ENCODE measurements around the gene TJP1. TPM values are rescaled to one million over a fixed set of nuclear protein-coding genes. Genes with fewer than 3 reads are reported as not detected.

TJP1 gene
- total and polyA plus RNA-seq, 2 of the 8 experiments (the other 6 are each of a cell fraction or from before 2014, with no cell fraction given): 46.3 to 138 TPM

- Histone ChIP-seq H3K36me3 (ENCODE audit: control insufficient read depth in 2 of 4, insufficient read depth in 4 of 4, low read length in 3 of 4) (no peaks in the 10 kb centered on the region), H4K8ac (ENCODE audit: extremely low read depth, insufficient read depth, low read length) (no peak overlapping the region), H4K20me1 (replicated peaks in 1 of 2; ENCODE audit: control insufficient read depth in 1 of 2, insufficient read depth in 2 of 2, low read length in 2 of 2) (no peaks in the 10 kb centered on the region), H3K23me2 (ENCODE audit: low read depth, low read length) (no peaks in the 10 kb centered on the region), H3K4me1 (replicated peaks in 1 of 4; ENCODE audit: control insufficient read depth in 3 of 4, insufficient read depth in 4 of 4, low read length in 3 of 4) (no peaks in the 10 kb centered on the region), H3K23ac (ENCODE audit: insufficient read length) (no peak overlapping the region), H2BK120ac (replicated peaks; ENCODE audit: low read depth, low read length) (no peak overlapping the region), H4K5ac (ENCODE audit: insufficient read length, low read depth, low read length) (no peak overlapping the region), H3K27ac (ENCODE audit: low read depth, low read length) (no peak overlapping the region), H3K4ac (replicated peaks; ENCODE audit: insufficient read length, low read depth, low read length) (no peak overlapping the region), H2AK5ac (ENCODE audit: low read depth, low read length) (no peak overlapping the region), H2BK5ac (ENCODE audit: low read depth, low read length) (no peak overlapping the region), H4K91ac (replicated peaks; ENCODE audit: insufficient read length, low read length) (no peak overlapping the region), H3K4me3 (ENCODE audit: extremely low read depth in 1 of 4, insufficient read depth in 2 of 4, low read depth in 3 of 4, low read length in 4 of 4) (no peak overlapping the region), H3K18ac (ENCODE audit: extremely low read depth, low read length) (0 out of 2 replicates have a peak overlapping the region, but pooled peaks have one; percentile 32), H2AFZ (ENCODE audit: low read length) (no peak overlapping the region), H3K56ac (replicated peaks; ENCODE audit: insufficient read length, low read depth, low read length) (no peak overlapping the region), H2BK12ac (ENCODE audit: low read depth, low read length) (no peak overlapping the region), H3K27me3 (replicated peaks in 1 of 4; ENCODE audit: control insufficient read depth in 3 of 4, extremely low read depth in 1 of 4, insufficient read depth in 3 of 4, low read length in 3 of 4) (no peaks in the 10 kb centered on the region), H3K79me2 (ENCODE audit: control insufficient read depth in 1 of 2, insufficient read depth in 2 of 2, low read length in 2 of 2) (no peaks in the 10 kb centered on the region), H2BK20ac (ENCODE audit: low read length) (no peak overlapping the region), H3K4me2 (ENCODE audit: insufficient read depth in 1 of 2, low read depth in 2 of 2, low read length in 2 of 2) (no peak overlapping the region), H3K79me1 (ENCODE audit: low read depth, low read length) (no peaks in the 10 kb centered on the region), H3K9ac (replicated peaks in 1 of 4; ENCODE audit: extremely low read depth in 1 of 4, low read depth in 3 of 4, low read length in 3 of 4) (no peak overlapping the region), H3K9me3 (ENCODE audit: insufficient read depth in 2 of 2, low read depth in 1 of 2, low read length in 1 of 2) (peaks cover 0 to 3% of the 10 kb centered on the region in 2 experiments; a peak in 1 of 4 replicates), H2BK15ac (ENCODE audit: low read length) (no peak overlapping the region), H3K14ac (ENCODE audit: insufficient read length) (no peak overlapping the region)
- DNase-seq (ENCODE audit: low read depth in 1 of 2, low spot score in 2 of 2) (peak in 1 of 2 experiments; percentile 39), FAIRE-seq (no peak)
- no peak for TF ChIP-seq KDM4A (IDR thresholded peaks at IDR 0.05; ENCODE audit: low read depth, low read length, severe bottlenecking)
- TF ChIP-seq ATF2 (IDR thresholded peaks at IDR 0.05; ENCODE audit: low read length): no peak
- no peak for TF ChIP-seq KDM1A (IDR thresholded peaks at IDR 0.05; ENCODE audit: borderline replicate concordance, low read length)
- no peak for TF ChIP-seq JUN (IDR thresholded peaks at IDR 0.05; ENCODE audit: low read depth, low read length)
- no peak for TF ChIP-seq POLR2A (IDR thresholded peaks at IDR 0.05; ENCODE audit: control extremely low read depth in 1 of 2, low read depth in 2 of 2, low read length in 2 of 2)
- TF ChIP-seq CTBP2 (IDR thresholded peaks at IDR 0.05; ENCODE audit: borderline replicate concordance, insufficient read depth, insufficient read length, low read length): no peak
- TF ChIP-seq ZNF274 (IDR thresholded peaks at IDR 0.05; ENCODE audit: borderline replicate concordance, extremely low read depth, low read length): no peak
- no peak for TF ChIP-seq CHD2 (IDR thresholded peaks at IDR 0.05; ENCODE audit: low read length)
- ChIA-PET POLR2A (ENCODE audit: partially characterized antibody) (interaction anchor here (0.7 to 1.2 kb wide), 3 partner anchors 8 to 309 kb away, joined by 3 to 4 read pairs (median 3); no protein-coding TSS in a partner anchor), CTCF (ENCODE audit: partially characterized antibody) (interaction anchor here (0.7 to 3.5 kb wide), 6 partner anchors 8 to 253 kb away, joined by 3 to 10 read pairs (median 6); no protein-coding TSS in a partner anchor)
- 92% methylated on average over 17 of the region's 20 CpGs; no CpG with 5 or more reads in 1 of the 2 experiments for WGBS, 2 experiments (ENCODE audit: extremely low coverage in 1 of 2, insufficient coverage in 1 of 2, insufficient read length in 1 of 2, insufficient replicate concordance in 2 of 2, low coverage in 1 of 2, low lambda C conversion rate in 2 of 2, missing lambda C conversion rate in 1 of 2)
These were observed 136.9 kb downstream of the TJP1 start for GRCh38 chr15:29685156-29686078.
